A204.1 (cell line): ENCODE measurements around the gene PCDHB6.
"Not testable (repeated sequence)": the region's sequence is repeated elsewhere in the genome, so short reads cannot be mapped to it uniquely, and the experiment has no call there.

ENCODE experiments used
- FAIRE-seq: peaks from 2 replicates; lab custom pipeline; 2012; peaks lifted over from hg19 to GRCh38; lab: Jason Lieb, UNC

Gene PCDHB6

DNA sequence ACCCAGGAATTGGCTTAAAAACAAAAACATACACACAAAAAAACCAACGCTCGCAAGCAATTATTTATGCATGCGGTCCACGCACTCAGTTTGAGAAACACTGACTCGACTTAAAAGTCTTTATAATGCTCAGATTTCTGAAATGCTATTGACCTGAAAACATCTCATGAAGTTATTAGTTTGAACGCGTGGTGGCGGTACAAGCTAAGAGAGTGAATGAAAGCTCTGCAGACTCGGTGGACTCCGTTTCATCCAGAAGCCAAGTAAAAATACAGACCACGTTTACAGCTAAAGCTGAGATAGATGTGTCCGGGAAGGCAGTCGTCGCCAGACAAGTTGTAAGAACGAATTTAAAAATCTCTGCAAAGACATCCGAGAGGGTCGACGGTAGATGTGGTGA, at the start of gene PCDHB6:
PCDHB6 (plus strand) TSS at position 246 of the 400 bp plus-strand sequence. CDS start 201 bp downstream, outside the sequence.
- FAIRE-seq: no peak

DNA sequence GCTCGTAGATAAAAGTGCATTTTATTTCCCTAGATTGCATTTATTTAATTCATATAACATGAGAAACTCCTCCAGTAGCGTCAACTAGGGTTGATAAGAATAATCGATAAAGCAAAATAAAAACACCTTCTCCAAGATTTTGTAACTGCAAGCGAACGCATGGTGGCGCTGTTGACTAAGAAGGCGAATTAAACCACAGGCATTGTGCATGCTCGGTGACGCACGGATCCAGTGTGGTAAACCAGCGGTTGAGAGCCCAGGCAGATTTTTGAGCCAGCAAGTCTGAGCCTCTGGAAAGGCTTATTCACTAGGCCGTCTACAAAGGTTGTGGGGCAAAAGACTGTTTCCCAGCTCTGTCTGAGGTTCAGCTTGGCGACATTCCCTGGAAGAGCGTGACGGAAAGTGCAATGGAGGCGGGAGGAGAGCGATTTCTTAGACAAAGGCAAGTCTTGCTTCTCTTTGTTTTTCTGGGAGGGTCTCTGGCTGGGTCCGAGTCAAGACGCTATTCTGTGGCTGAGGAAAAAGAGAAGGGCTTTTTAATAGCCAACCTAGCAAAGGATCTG, 49.5 kb upstream of the PCDHB6 start, which contains the start of gene PCDHB3:
PCDHB3 (plus strand) TSS at position 231 of the 563 bp plus-strand sequence; CDS start at position 408, 177 bp downstream.
- FAIRE-seq: no peak

DNA sequence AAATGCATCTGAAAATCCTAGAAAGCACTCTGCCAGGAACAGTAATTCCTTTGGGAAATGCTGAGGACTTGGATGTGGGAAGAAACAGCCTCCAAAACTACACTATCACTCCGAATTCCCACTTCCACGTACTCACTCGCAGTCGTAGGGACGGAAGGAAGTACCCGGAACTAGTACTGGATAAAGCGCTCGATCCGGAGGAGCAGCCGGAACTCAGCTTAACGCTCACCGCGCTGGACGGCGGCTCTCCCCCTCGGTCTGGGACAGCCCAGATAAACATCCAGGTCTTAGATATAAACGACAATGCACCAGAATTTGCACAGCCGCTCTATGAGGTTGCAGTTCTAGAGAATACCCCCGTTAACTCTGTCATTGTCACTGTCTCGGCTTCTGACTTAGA, 48.8 kb upstream of the PCDHB6 start:
- FAIRE-seq: no peak

DNA sequence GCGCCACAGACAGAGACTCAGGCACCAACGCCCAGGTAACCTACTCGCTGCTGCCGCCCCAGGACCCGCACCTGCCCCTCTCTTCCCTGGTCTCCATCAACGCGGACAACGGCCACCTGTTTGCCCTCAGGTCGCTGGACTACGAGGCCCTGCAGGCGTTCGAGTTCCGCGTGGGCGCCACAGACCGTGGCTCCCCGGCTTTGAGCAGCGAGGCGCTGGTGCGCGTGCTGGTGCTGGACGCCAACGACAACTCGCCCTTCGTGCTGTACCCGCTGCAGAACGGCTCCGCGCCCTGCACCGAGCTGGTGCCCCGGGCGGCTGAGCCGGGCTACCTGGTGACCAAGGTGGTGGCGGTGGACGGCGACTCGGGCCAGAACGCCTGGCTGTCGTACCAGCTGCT, 47.8 kb upstream of the PCDHB6 start:
- FAIRE-seq: not testable (repeated sequence)

DNA sequence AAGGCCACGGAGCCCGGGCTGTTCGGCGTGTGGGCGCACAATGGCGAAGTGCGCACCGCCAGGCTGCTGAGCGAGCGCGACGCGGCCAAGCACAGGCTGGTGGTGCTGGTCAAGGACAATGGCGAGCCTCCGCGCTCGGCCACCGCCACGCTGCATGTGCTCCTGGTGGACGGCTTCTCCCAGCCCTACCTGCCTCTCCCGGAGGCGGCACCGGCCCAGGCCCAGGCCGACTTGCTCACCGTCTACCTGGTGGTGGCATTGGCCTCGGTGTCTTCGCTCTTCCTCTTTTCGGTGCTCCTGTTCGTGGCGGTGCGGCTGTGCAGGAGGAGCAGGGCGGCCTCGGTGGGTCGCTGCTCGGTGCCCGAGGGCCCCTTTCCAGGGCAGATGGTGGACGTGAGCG, 47.4 kb upstream of the PCDHB6 start:
- not testable (repeated sequence) for FAIRE-seq

DNA sequence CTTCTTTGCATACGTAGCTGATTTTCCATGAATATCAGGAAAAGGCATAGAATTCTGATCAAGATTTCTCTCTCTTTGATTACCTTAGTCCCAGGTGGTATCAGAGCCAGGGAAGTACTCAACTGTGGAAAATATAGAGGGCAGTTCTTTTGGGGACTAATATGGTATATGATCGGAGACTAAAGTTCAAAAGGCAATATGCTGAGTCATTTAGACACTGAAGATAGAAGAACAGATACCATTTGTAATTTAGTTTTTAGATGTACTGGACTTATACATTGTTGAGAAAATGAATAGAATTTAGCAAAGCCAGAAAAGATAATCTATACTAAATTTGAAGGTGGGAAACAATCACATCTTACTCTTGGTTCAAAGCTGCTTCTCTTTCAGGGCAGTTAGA, 44.5 kb upstream of the PCDHB6 start:
- no peak for FAIRE-seq

DNA sequence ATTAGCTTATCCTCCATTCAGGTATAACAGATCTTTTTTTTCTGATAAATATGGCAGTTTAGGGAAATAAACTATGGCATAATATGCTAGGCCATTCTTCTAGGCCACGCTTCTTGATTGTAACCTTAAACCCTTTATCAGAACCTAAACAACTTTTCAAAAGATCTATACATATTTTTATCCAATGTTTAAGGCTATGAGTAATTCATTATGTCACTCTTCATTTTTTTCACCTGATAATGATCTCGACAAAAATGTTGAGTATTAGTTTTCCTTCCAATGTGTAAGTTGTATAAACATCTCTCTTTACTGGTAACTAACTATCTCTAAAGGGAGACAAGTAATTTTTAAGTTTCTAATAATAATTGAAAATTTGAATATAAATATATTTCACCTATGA, 30.6 kb upstream of the PCDHB6 start:
- FAIRE-seq: no peak

DNA sequence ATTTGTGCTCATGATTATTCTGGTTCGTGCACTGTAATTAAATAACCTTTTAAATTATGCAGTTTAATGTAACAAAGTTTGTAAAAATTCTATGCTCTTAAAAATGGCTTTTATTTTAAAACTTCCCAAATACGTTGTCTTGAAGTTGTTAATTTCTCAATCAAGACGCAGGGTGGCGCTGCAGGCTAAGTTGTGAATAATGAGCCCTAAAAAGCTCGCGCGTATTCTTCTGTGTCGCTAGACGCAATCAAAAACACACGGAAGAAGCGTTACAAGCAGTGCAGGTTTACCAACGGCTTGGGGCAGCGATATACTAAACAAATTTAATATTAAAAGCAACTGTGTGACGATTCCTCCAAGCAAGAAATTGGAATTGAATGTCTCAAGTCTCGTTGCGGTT, 28.3 kb upstream of the PCDHB6 start, which contains the start of gene PCDHB4:
PCDHB4 (plus strand) TSS at position 256 of the 400 bp plus-strand sequence. CDS start 181 bp downstream, outside the sequence.
- no peak for FAIRE-seq

DNA sequence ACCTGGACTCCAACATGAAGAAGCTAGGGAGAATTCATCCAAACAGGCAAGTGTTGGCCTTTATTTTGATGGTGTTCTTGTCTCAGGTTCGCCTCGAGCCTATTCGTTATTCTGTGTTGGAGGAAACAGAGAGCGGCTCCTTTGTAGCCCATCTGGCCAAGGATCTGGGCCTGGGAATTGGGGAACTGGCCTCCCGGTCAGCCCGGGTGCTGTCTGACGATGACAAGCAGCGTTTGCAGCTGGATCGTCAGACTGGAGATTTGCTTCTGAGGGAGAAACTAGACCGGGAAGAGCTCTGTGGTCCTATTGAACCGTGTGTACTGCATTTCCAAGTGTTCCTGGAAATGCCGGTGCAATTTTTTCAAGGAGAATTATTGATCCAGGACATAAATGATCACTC, 27.9 kb upstream of the PCDHB6 start:
- no peak for FAIRE-seq

DNA sequence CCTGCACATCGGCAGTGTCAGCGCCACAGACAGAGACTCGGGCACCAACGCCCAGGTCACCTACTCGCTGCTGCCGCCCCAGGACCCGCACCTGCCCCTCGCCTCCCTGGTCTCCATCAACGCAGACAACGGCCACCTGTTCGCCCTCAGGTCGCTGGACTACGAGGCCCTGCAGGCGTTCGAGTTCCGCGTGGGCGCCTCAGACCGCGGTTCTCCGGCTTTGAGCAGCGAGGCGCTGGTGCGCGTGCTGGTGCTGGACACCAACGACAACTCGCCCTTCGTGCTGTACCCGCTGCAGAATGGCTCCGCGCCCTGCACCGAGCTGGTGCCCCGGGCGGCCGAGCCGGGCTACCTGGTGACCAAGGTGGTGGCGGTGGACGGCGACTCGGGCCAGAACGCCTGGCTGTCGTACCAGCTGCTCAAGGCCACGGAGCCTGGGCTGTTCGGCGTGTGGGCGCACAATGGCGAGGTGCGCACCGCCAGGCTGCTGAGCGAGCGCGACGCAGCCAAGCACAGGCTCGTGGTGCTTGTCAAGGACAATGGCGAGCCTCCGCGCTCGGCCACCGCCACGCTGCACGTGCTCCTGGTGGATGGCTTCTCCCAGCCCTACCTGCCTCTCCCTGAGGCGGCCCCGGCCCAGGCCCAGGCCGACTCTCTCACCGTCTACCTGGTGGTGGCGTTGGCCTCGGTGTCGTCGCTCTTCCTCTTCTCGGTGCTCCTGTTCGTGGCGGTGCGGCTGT, 26.3 kb upstream of the PCDHB6 start:
- FAIRE-seq: not testable (repeated sequence)

DNA sequence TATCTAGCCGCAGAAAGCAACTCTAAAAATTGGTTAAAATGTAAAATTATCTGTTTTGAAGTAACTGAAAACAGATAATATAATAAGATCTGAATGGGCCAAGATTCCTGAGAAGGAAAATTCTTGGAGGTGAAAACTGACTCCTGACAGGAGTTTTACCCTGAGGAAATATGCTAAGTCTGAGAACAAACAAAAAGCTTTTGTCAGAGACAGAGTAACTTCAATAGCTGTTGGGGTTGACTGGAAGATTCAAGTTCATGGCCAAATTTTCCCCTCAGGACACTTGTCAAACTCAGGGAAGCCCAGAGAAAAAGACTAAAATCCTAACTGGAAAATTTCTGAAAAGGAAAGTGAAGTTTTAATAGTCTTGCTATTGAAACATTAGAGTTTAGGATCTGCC, 22.6 kb upstream of the PCDHB6 start:
- FAIRE-seq: no peak

DNA sequence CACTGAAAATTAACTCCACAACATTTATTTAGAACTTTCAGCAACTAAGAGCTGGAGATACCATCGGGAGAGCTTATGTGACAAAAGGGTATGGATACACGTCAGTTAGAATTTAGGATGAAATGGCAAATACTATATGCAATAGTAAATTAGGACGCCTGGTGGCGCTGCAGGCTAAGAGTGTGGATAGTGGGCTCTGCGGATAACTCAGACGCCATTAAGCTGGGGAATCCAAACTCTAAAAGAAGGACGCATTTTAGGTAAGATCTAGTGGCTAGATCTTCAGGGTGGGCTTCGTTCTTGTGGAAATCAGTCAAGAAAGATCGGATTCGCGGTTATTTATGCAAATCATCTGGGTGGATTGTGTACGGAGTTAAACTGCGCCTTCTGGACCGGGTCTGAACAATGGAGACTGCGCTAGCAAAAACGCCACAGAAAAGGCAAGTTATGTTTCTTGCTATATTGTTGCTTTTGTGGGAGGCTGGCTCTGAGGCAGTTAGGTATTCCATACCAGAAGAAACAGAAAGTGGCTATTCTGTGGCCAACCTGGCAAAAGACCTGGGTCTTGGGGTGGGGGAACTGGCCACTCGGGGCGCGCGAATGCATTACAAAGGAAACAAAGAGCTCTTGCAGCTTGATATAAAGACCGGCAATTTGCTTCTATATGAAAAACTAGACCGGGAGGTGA, 14.7 kb upstream of the PCDHB6 start, which contains the start of gene PCDHB5:
PCDHB5 (plus strand) TSS at position 177 of the 688 bp plus-strand sequence; CDS start at position 406, 229 bp downstream.
- peak; percentile 92 for FAIRE-seq

DNA sequence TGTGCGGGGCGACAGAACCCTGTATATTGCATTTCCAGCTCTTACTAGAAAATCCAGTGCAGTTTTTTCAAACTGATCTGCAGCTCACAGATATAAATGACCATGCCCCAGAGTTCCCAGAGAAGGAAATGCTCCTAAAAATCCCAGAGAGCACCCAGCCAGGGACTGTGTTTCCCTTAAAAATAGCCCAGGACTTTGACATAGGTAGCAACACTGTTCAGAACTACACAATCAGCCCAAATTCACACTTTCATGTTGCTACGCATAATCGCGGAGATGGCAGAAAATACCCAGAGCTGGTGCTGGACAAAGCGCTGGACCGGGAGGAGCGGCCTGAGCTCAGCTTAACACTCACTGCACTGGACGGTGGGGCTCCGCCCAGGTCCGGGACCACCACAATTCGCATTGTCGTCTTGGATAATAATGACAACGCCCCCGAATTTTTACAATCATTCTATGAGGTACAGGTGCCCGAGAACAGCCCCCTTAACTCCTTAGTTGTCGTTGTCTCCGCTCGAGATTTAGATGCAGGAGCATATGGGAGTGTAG, 14.1 kb upstream of the PCDHB6 start:
- no peak for FAIRE-seq

DNA sequence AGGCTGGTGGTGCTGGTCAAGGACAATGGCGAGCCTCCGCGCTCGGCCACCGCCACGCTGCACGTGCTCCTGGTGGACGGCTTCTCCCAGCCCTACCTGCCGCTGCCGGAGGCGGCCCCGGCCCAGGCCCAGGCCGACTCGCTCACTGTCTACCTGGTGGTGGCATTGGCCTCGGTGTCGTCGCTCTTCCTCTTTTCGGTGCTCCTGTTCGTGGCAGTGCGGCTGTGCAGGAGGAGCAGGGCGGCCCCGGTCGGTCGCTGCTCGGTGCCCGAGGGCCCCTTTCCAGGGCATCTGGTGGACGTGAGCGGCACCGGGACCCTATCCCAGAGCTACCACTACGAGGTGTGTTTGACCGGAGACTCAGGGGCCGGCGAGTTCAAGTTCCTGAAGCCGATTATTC, 12.5 kb upstream of the PCDHB6 start:
- not testable (repeated sequence) for FAIRE-seq

DNA sequence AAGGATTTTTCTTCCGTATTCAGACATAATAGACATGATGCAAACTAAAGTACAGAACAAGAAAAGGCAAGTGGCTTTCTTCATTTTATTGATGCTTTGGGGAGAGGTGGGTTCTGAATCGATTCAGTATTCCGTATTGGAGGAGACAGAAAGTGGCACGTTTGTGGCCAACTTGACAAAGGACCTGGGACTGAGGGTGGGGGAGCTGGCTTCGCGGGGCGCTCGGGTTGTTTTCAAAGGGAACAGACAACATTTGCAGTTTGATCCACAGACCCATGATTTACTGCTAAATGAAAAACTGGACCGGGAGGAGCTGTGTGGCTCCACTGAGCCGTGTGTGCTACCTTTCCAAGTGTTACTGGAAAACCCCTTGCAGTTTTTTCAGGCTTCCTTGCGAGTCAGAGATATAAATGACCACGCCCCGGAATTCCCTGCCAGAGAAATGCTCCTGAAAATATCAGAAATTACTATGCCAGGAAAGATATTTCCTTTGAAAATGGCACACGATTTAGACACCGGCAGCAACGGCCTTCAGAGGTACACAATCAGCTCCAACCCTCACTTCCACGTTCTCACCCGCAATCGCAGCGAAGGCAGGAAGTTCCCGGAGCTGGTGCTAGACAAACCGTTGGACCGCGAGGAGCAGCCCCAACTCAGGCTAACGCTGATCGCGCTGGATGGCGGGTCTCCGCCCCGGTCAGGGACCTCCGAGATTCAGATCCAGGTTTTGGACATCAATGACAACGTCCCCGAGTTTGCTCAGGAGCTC, 551 bp downstream of the PCDHB6 start:
- FAIRE-seq: no peak

DNA sequence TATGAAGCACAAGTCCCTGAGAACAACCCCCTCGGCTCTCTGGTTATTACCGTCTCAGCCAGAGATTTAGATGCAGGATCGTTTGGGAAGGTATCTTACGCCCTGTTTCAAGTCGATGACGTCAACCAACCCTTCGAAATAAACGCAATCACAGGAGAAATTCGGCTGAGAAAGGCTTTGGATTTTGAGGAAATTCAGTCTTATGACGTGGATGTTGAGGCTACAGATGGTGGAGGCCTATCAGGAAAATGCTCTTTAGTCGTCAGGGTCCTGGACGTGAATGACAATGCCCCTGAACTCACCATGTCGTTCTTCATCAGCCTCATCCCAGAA, 1.1 kb downstream of the PCDHB6 start:
- FAIRE-seq: no peak

DNA sequence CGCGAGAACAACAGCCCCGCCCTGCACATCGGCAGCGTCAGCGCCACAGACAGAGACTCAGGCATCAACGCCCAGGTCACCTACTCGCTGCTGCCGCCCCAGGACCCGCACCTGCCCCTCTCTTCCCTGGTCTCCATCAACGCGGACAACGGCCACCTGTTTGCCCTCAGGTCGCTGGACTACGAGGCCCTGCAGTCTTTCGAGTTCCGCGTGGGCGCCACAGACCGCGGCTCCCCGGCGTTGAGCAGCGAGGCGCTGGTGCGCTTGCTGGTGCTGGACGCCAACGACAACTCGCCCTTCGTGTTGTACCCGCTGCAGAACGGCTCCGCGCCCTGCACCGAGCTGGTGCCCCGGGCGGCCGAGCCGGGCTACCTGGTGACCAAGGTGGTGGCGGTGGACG, 1.8 kb downstream of the PCDHB6 start:
- FAIRE-seq: not testable (repeated sequence)

DNA sequence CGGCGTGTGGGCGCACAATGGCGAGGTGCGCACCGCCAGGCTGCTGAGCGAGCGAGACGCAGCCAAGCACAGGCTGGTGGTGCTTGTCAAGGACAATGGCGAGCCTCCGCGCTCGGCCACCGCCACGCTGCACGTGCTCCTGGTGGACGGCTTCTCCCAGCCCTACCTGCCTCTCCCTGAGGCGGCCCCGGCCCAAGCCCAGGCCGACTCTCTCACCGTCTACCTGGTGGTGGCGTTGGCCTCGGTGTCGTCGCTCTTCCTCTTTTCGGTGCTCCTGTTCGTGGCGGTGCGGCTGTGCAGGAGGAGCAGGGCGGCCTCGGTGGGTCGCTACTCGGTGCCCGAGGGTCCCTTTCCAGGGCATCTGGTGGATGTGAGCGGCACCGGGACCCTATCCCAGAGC, 2.2 kb downstream of the PCDHB6 start:
- FAIRE-seq: not testable (repeated sequence)

DNA sequence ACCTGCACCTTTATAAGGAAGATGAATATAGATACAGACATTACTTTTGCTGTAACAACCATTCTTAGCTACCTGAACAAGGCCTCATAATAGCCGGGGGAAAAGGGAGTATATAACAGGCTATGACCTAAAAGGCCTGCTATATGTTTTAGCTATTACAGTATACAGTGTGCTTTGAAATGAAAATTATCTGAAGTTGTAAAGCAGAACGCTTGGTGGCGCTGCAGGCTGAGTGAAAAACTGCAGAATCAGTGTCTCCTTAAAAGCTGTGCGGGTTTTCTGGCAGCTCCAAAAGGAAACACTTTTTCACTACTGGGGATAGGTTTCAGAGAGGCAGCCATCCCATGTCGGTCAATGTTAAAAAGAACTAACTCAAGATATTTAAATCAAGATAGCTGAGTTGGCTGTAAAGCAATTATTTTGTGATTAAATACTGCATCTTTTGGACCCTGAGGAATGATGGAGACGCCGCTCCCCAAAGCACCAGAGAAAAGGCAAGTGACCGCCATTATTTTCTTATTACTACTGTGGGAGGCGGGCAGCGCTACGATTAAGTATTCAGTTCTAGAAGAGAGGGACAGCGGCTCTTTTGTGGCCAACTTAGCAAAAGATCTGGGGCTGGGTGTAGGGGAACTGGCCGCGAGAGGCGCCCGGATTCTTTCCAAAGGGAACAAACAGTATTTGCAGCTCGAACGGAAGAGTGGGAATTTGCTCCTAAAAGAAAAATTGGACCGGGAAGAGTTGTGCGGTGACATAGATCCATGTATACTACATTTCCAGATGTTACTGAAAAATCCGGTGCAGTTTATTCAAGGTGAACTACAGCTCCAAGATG, 5.9 kb downstream of the PCDHB6 start:
- no peak for FAIRE-seq

DNA sequence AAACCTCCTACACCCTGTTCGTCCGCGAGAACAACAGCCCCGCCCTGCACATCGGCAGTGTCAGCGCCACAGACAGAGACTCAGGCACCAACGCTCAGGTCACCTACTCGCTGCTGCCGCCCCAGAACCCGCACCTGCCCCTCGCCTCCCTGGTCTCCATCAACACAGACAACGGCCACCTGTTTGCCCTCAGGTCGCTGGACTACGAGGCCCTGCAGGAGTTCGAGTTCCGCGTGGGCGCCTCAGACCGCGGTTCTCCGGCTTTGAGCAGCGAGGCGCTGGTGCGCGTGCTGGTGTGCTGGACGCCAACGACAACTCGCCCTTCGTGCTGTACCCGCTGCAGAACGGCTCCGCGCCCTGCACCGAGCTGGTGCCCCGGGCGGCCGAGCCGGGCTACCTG, 7.5 kb downstream of the PCDHB6 start:
- not testable (repeated sequence) for FAIRE-seq

DNA sequence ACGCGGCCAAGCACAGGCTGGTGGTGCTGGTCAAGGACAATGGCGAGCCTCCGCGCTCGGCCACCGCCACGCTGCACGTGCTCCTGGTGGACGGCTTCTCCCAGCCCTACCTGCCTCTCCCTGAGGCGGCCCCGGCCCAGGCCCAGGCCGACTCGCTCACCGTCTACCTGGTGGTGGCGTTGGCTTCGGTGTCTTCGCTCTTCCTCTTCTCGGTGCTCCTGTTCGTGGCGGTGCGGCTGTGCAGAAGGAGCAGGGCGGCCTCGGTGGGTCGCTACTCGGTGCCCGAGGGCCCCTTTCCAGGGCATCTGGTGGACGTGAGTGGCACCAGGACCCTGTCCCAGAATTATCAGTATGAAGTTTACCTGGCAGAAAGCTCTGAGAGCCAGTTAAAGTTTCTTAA, 8.0 kb downstream of the PCDHB6 start:
- FAIRE-seq: not testable (repeated sequence)
